Urothelium cell line (cell line): ENCODE results near the gene IL18RAP.

ENCODE experiments used
- DNase-seq: peaks from one replicate; pipeline ENCODE4 v3.0.0; 2011; ENCODE audit warnings: low spot score, mixed read lengths
- FAIRE-seq: peaks from 2 replicates; lab custom pipeline; 2011; peaks lifted over from hg19 to GRCh38; lab: Jason Lieb, UNC

Gene IL18RAP

DNA sequence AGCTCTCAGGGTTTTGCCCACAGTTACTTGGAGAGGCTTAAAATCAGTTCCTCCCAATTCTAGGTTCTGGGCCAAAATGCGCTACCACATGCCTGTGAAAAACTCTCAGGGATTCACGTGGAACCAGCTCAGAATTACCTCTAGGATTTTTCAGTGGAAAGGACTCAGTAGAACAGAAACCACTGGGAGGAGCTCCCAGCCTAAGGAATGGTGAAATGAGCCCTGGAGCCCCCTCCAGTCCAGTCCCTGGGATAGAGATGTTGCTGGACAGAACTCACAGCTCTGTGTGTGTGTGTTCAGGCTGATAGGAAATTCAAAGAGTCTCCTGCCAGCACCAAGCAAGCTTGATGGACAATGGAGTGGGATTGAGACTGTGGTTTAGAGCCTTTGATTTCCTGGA lies 29.0 kb downstream of the IL18RAP start:
- FAIRE-seq (no peak), DNase-seq (no peak)

DNA sequence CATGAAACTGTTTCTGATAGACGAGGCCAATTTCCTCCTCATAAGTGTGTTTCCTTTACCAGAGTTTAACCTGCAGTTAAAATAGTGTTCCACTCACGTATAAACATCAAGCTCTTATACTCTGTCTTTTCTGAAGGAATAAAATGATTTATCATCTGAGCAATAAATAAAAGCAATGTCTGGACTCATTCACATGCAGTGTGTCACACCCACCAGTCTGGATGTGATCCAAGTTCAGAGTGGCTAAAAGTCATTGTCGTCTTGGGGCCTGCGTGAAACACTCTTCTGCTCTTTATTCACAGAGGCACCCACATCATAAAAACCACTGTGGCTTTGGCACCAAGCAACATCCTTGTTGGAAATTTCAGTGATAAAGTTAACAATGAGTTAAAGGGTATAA lies 30.5 kb downstream of the IL18RAP start:
- FAIRE-seq (no peak), DNase-seq (no peak)

DNA sequence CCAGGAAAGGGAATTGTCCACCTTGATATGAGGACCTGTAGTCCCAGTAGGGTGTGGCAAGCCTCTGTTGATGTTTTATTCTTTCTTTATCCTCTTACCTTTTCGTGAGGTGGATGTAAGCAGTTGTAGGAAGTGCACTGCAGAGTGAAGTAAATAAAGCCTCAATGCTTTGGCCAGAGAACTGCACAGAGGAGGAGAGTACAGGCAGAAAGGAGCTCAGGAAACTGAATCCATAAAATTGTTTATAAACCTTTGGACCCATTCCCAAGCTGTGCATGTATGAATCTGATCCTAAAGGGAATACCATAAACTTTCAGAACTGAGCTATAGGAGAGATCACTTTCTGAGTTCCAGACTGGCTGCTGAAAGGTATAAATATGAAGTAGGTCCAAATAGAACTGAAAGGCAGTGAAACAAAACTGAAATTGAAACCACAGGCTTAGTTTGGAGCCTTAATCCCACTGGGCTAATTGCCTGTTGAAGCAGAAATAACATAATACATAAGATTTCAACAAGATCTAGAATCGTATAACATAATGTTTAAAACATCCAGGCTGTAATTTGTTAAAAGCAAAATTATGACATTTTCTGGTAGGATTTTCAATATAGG lies 32.2 kb downstream of the IL18RAP start:
- FAIRE-seq (no peak), DNase-seq (no peak)

DNA sequence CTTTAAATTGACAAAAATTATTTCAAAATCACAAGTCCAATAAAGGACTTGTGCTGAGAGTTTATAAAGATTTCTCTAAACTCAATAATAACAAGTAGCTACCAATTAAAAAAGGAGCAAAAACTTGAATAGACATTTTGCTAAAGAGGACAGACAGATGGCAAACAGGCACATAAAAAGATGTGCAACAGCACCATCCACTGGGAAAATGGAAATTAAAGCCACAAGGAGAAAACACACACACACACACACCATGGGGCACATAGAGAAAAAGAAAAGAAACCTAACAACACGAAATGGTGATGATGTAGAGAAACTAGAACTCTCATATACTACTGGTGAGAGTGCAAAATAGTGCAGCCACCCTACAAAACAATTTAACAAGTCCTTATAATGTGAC lies 37.5 kb downstream of the IL18RAP start:
- DNase-seq (no peak), FAIRE-seq (no peak)

DNA sequence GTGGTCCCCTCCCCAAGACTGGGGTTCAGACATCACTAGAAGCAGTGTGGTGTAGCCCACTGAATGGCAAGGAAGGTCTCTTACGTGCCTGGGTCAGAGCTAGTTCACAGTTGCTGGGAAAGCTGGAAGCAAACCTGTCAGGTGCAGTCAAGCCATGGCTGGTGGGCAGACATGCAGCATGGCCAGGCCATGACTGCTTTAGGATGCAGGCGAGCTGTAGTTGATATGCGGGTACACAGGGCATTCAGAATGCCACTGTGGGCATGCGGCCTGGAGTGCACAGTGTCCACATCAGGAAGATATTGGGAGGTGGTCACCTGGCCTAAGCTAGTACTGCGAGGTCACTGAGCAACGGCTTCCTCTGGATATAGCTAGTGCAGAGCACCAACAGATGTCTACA lies 38.2 kb downstream of the IL18RAP start:
- FAIRE-seq (peak; percentile 65), DNase-seq (no peak)

DNA sequence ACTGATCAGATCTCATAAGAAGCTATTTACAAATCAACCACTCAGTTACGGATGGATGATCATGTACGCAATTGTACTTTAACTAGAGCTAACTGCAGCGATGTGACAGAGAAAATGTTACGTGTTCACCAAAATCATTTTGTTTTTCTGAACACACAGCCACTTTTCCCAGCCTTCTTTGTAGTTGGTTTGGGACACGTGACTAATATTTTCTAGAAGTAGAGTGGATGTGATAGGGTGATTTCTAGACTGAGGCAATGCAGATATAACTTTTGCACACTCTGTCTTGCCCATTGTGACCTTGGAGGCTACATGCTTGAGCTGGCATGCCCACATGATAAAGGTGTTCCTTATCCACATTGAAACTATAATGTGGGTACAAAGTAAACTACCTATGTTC lies 40.2 kb downstream of the IL18RAP start:
- DNase-seq (no peak), FAIRE-seq (peak; percentile 70)

DNA sequence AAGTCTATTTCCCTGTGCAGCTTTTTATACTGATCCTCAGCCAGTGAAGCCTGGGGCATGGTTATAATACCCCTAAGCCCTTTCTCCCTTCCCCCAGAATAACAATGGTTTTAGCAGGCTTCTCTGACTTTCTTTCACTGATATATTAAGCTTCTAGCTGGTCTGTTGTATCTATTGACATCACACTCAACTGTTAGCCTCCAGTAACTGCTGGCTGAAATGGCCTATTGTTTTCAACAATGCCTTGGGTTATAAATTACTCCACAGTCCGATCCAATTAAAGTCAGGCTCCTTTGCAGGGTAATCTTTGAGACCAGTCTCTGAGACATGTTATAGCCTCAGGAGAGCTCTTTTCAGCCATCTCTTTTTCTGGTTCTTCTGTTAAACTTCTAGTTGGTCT lies 47.2 kb downstream of the IL18RAP start:
- no peak for FAIRE-seq
- DNase-seq: no peak

DNA sequence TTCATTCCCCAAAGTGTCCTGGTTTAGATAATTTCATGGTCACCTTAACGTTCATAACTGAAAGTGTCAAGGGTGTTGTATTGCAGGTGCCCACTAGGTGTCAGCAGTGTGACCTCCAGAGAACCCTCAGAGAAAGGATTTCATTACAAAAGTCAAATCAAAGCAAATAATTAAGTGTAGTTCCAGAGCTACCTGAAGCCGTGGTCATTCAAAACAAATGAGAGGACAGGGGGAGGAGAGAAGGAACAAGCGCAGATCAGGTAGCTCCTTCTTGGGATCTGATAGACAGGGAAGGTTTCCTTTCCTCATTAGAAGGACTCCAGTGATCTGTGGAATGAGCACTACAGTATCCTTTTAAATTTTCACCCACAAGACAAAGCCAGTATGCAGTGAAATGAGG lies 50.1 kb downstream of the IL18RAP start, which contains the start of gene SLC9A4:
SLC9A4 (plus strand) TSS at position 207 of the 400 bp plus-strand sequence. CDS start 534 bp downstream, outside the sequence.
- DNase-seq (peak; percentile 53), FAIRE-seq (peak; percentile 61)

DNA sequence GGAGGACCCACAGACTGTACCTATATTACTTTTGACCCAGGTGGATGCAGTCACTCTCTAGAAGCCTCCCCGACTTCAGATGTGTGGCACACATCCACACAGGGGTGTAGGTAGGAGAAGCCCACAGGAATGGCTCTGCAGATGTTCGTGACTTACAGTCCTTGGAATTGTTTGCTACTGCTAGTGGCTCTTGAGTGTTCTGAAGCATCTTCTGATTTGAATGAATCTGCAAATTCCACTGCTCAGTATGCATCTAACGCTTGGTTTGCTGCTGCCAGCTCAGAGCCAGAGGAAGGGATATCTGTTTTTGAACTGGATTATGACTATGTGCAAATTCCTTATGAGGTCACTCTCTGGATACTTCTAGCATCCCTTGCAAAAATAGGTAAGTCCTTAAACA lies 50.7 kb downstream of the IL18RAP start:
- FAIRE-seq: no peak
- DNase-seq: no peak

DNA sequence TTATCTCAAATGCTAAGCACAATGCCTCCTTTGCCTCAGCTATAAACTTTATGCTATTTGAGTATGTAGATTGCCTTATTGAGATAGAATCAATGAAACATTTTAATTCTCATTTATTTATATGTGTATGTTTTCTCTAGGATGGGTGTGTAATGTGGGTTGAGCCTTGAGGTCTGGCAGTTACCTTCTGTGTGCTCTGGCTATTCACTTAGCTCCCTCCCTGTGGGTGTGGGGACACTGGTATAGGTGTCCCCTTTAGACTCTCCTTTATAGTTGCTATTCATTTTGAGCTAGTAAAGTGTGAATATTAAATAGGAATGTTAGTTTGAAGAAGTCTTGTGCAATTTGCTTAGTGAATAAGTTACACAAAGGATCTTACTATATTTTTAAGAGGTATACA lies 51.8 kb downstream of the IL18RAP start:
- FAIRE-seq: no peak
- no peak for DNase-seq

DNA sequence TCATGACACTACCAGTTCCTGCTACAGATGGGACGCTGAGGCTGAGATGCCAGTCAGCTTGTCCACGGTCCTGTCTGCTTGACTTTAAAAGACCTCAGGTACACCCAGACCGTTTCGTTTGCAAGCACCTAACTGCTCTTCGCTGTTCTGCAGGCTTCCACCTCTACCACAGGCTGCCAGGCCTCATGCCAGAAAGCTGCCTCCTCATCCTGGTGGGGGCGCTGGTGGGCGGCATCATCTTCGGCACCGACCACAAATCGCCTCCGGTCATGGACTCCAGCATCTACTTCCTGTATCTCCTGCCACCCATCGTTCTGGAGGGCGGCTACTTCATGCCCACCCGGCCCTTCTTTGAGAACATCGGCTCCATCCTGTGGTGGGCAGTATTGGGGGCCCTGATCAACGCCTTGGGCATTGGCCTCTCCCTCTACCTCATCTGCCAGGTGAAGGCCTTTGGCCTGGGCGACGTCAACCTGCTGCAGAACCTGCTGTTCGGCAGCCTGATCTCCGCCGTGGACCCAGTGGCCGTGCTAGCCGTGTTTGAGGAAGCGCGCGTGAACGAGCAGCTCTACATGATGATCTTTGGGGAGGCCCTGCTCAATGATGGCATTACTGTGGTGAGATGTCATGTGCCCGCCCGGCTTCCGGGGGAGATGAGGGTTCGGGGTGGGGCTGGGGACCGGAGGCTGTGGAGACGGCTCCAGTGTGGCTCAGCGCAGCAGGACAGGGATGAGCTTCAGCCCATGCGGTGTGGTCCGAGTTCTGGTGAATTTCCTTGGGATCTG lies 55.9 kb downstream of the IL18RAP start:
- FAIRE-seq: no peak
- DNase-seq: no peak

DNA sequence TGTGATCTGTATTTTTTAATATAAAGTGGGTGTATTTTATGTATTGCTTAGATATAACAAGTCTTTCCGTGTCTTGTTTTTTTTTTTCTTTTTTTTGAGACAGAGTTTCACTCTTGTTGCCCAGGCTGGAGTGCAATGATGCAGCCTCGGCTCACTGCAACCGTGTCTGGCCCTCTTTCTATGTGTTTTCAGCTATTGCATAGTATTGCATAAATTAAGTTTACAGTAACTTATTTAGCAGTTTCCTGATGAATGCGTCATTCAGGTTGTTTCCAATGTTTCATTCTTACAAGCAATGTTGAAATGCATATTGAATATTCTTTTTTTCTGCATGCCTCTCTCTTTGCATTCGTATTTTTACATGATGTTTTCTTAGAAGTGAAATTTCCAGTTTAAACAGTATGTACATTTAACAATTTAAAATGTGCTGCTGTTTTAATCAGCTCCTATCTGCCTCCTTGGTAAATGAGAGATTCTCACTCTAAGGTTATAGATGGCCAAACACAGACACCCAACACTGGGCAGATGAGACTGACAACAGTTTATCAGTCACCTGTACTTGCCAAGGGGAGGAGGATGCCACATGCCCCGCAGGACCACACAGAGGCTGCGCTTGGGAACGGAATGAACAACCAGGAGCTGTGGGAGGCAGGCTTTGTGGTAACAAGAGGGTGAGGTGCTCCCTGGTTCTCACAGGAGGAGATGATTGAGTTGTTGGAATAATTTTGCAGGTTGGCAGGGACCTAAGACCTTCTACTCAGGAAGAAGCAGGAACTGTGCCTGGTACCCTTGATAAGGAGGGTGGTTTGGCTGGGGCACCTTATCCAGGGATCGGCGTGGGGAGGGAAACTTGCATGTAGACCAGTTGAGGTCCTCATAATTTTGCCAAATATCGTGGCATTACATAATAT lies 57.6 kb downstream of the IL18RAP start:
- FAIRE-seq (no peak), DNase-seq (no peak)

DNA sequence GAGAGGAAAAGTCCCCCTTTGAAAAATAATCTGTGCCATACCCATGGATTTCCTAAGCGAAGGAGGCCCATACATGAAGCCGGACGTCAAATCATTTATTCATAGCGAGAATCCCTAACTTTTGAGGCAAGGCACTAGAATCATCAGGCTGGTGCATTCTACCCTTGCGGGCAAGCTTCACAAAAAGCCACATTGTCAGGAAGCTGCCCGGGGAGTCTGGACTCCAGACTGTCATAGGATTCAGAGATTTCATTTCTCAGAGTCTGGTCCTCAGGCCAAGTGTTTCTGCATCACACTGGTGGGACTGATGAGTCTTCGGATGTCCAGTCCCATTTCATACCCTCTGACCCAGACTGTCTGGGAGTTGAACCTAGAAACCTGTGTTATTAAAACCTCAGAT lies 59.0 kb downstream of the IL18RAP start:
- DNase-seq (no peak), FAIRE-seq (no peak)

DNA sequence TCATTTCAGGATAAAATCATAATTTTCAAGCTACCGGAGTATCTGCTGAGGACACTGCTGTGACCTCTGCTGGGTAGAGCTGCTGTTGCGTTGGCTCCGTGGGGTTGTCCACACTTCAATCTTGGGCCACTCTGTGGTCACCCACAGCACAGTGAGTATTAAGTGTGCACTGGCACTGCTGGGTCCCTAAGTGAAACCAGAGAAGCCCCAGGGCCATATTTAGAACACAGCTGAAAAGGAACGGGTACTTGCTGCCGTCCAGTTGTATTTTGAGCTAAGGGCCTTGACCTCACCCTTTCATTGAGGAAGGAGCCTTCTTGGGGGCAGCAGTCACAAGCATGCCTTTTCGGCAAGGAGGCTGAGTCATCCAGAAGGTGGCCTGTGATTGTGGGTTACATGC lies 60.1 kb downstream of the IL18RAP start:
- no peak for DNase-seq
- no peak for FAIRE-seq

DNA sequence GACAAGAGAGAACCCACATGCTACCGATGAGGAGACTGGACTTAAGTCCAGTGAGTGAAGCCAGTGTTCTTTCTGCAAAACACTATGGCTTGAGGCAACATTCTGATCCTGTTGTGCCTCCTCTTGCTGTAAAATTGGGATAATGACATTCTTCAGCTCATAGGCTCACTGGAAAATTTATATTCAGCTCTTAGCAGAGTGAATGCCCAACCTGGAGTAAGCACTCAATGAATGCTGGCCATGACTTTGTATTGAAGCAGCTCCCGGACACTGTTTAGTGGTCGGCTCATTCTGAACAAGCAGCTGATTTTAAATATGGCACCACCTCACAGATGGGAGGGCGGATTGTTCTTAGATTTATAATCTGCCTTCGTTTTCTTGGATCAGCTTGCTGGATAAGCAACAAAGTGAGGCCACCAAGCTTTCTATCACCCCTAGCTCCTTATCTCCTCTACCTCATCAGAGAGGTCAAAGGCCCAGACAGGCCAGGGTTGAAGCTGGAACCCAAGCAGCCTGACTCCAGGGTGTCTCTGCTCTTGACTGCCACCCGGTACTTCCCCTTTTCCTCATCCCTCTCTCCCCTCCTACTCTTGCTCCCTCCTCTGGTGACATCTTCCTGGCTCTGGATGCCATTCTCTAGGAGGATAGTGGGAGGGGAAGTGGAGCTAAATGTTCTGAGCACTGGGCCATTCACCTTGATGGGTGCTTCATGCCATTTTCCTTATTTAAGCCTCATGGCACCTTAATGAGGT lies 61.5 kb downstream of the IL18RAP start:
- DNase-seq (no peak), FAIRE-seq (peak; percentile 13)

DNA sequence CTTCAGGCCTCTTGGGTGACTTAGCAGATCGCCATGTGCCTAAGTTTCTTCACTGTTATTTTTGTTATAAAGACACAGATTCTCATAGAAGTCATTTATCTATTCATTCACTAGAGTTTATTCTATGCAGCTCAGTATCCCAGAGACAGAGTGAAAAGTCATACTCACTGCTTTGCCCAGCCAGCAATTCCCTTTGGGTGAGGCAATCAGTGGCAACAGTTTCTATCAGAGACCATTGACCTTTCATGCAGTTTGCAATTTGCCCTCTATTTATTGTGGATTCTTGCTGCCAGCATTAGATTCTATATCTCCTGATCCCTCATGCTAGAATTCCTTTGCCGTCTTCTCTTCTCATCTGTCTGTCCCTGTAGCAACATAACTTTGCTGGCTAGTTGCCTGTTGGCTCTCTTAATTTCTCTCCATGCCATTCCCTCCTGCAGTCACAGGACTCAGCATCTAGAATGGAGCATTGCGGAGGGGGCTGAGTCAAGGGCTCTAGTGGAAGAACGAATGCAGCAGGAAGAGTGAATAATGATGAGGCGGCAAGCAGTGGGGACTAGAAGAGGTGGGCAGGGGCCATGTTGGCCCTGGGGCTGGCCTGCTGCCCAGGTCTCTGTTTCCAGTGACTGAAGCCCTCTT lies 62.3 kb downstream of the IL18RAP start:
- no peak for FAIRE-seq

DNA sequence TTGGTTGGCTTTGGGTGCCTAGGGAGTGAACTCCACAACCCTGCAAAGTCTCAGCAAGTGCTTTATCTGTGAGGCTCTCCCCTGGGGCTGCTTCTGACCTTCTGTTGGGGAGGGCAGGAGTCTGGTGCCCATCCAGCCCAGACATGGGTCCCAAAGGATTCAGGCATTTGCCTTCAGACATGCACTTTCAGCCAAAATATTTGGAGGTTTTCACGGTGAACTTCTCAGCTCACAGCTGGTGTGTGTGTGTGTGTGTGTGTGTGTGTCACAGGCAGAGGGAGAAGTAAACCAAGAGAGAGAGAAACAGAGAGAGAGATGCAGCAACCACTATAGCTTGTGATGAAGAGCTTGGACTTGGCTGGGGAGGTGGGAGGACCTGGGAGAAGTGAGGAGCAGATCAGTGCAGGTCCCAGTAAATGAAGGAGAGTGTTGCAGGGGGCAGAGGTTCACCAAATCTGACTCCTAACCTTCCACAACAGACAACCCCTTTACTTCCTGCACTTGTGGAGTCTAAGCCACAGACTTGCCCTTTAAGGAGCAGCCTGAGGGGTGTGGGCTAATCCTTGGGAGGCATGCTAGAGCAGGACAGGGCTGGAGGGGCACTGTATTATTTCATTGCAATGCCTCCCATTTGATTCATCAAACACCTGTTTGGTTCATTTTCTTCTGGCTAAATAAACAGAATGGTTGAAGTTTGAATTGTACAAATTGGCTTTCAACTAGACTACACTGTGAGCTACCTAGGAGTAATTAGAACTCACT lies 64.2 kb downstream of the IL18RAP start:
- peak; percentile 82 for FAIRE-seq
- DNase-seq: peak; percentile 40

More for the DNA sequence above, 62.3 kb downstream of the IL18RAP start:
- no peak for DNase-seq

DNA sequence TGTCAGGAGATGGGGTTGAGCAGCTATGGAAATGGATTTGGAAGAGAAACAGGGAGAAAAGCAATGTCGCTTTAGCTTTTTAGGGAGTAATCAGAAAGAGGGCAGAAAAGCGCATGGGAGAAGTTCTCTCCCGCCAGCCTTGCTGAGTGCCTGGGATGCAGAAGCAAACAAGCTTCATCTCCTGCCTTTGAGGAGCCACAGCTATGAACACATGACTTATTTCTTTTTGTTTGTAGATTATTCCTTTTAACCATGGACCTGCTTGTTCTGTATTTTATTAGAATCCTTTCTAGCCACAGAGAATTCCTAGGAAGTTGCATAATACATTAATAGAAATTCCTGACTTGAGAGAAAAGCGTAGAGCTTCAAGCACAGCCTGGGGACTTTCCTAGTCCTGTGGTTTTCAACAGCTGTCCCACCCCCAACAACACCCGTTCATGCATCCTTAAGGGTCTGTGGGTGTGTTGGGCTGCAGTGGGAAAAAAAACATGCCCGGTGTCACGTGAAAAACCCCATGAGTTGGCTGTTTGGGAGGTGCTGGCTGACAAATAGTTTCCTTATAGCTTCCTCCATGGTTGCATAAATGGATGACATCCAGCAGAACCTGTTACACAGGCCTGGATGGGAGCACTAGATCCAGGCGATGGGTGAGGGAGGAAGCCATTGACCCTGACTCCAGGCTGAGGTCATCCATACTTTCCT lies 65.0 kb downstream of the IL18RAP start:
- DNase-seq: peak; percentile 84
- FAIRE-seq: peak; percentile 91

DNA sequence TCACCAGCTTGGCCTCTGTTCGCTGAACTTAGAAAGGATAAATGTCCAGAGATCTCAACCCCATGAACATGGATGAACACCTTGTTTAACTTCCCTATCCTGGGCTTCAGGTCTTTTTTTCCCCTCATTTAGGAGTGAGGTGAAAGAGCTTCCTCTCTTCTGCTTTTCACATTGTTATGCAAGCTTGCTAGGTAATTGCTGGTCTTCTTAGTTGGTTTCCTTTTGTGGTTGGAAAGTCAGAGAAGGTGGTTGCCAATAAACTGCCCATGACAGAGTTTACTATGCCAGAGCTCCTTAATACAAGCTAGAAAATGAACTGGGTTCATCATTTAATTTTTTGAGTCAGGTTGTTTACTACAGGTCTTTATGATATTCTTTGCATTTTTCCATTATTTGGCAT lies 66.7 kb downstream of the IL18RAP start:
- DNase-seq (no peak), FAIRE-seq (no peak)
